HEK293T (cell line): ENCODE results near the gene RASD2.

Experiments
- ARNT ChIP-seq: fragments of 450-650 bp; IDR thresholded peaks from 2 replicates; pipeline ENCODE4 v1.6.1; 2017; ENCODE audit warnings: mild to moderate bottlenecking
- BHLHE40 ChIP-seq: fragments of 450-650 bp; IDR thresholded peaks from 2 replicates; pipeline ENCODE4 v1.6.1; 2016; ENCODE audit warnings: mild to moderate bottlenecking, moderate library complexity, borderline replicate concordance
- CTBP1 ChIP-seq: fragments of 450-650 bp; IDR thresholded peaks from 2 replicates; pipeline ENCODE4 v1.6.1; 2016; ENCODE audit warnings: borderline replicate concordance
- ELF4 ChIP-seq: fragments of 450-650 bp; IDR thresholded peaks from 2 replicates; pipeline ENCODE4 v1.6.1; 2017; ENCODE audit warnings: antibody characterized with exemption
- FOXK2 ChIP-seq: fragments of 450-650 bp; IDR thresholded peaks from 2 replicates; pipeline ENCODE4 v1.6.1; 2016; ENCODE audit warnings: mild to moderate bottlenecking
- FOXM1 ChIP-seq: fragments of 450-650 bp; IDR thresholded peaks from 2 replicates; pipeline ENCODE4 v1.6.1; 2017; ENCODE audit warnings: mild to moderate bottlenecking, borderline replicate concordance
- L3MBTL2 ChIP-seq: fragments of 450-650 bp; conservative IDR thresholded peaks from 2 replicates; pipeline ENCODE4 v1.6.1; 2016; ENCODE audit warnings: mild to moderate bottlenecking
- LEF1 ChIP-seq: fragments of 450-650 bp; IDR thresholded peaks from 2 replicates; pipeline ENCODE4 v1.6.1; 2017; ENCODE audit warnings: mild to moderate bottlenecking, borderline replicate concordance
- NFRKB ChIP-seq: fragments of 450-650 bp; IDR thresholded peaks from 2 replicates; pipeline ENCODE4 v1.6.1; 2016; ENCODE audit warnings: mild to moderate bottlenecking, moderate library complexity
- SP1 ChIP-seq: fragments of 450-650 bp; IDR thresholded peaks from 2 replicates; pipeline ENCODE4 v1.6.1; 2017
- SUZ12 ChIP-seq: fragments of 450-650 bp; IDR thresholded peaks from 2 replicates; pipeline ENCODE4 v1.6.1; 2016; ENCODE audit warnings: mild to moderate bottlenecking
- TARDBP ChIP-seq: fragments of 450-650 bp; IDR thresholded peaks from 2 replicates; pipeline ENCODE4 v1.6.1; 2016
- TF ChIP-seq, protein P1 (sequence below): fragments of 450-650 bp; IDR thresholded peaks from 2 replicates; pipeline ENCODE4 v1.6.1; 2016

DNA sequence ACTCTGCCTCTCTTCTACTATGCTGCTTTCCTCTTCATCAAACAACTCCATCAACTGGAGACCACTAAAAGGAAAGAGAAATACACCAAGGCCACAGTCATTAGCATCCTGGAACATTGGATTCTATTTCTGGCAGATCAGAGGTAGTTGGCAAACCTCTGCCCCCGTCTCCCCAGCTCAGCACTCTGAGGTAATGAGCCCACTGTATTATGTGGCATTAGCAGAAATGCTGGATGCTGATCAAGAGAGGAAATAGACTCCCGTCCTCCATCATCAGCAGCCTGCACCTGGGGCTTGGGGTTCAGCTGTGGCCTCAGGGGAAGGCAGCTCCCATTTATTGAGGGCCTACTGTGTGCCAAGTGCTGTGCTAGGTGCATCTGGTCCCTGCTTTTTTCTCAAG, 9.0 kb upstream of the RASD2 start:
- TF ChIP-seq NFRKB (no peak), LEF1 (no peak), BHLHE40 (no peak), TARDBP (no peak), SP1 (no peak), ARNT (no peak), L3MBTL2 (no peak), ELF4 (no peak), FOXK2 (no peak), FOXM1 (no peak), CTBP1 (no peak), SUZ12 (no peak)
- TF ChIP-seq, protein P1, sequence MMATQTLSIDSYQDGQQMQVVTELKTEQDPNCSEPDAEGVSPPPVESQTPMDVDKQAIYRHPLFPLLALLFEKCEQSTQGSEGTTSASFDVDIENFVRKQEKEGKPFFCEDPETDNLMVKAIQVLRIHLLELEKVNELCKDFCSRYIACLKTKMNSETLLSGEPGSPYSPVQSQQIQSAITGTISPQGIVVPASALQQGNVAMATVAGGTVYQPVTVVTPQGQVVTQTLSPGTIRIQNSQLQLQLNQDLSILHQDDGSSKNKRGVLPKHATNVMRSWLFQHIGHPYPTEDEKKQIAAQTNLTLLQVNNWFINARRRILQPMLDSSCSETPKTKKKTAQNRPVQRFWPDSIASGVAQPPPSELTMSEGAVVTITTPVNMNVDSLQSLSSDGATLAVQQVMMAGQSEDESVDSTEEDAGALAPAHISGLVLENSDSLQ = no peak
